Measurements from ENCODE around the gene DIAPH3. TPM values are rescaled to one million over a fixed set of nuclear protein-coding genes. Genes with fewer than 3 reads are reported as not detected.

Gene DIAPH3
- total and polyA plus RNA-seq, 4 donors: 4.0 to 7.5 (median 5.6) TPM

GRCh38 chr13:59715611-59716010, 448.1 kb downstream of the DIAPH3 start:
- Histone ChIP-seq H3K27ac (ENCODE audit: low read depth, low read length) (no peak overlapping the region), H3K4me1 (ENCODE audit: control insufficient read depth, insufficient read depth, low read length) (no peaks in the 10 kb centered on the region), H3K27me3 (ENCODE audit: control insufficient read depth, insufficient read depth, low read length) (no peaks in the 10 kb centered on the region), H3K36me3 (ENCODE audit: control insufficient read depth, insufficient read depth, low read length) (no peaks in the 10 kb centered on the region), H3K9me3 (ENCODE audit: control insufficient read depth, insufficient read depth, low read length) (no peaks in the 10 kb centered on the region), H3K4me3 (ENCODE audit: low read depth, low read length) (no peak overlapping the region)
- no peak for DNase-seq (ENCODE audit: low read depth in 4 of 6, low spot score in 6 of 6)
- WGBS (ENCODE audit: insufficient coverage): no CpG with 5 or more reads among the region's 1 CpG

GRCh38 chr13:59710996-59711701, 452.6 kb downstream of the DIAPH3 start:
- no peaks in the 10 kb centered on the region for H3K4me1 ChIP-seq (ENCODE audit: control insufficient read depth, insufficient read depth, low read length)
- no peak overlapping the region for H3K27ac ChIP-seq (ENCODE audit: low read depth, low read length)
- no peaks in the 10 kb centered on the region for H3K27me3 ChIP-seq (ENCODE audit: control insufficient read depth, insufficient read depth, low read length)
- H3K4me3 ChIP-seq (ENCODE audit: low read depth, low read length): no peak overlapping the region
- no CpG with 5 or more reads among the region's 4 CpGs for WGBS (ENCODE audit: insufficient coverage)
- H3K9me3 ChIP-seq (ENCODE audit: control insufficient read depth, insufficient read depth, low read length): no peaks in the 10 kb centered on the region
- DNase-seq (ENCODE audit: low read depth in 4 of 6, low spot score in 6 of 6): peak in 1 of 6 donors; percentile 5
- no peaks in the 10 kb centered on the region for H3K36me3 ChIP-seq (ENCODE audit: control insufficient read depth, insufficient read depth, low read length)

GRCh38 chr13:59710416-59710815, 453.3 kb downstream of the DIAPH3 start:
- H3K27ac ChIP-seq (ENCODE audit: low read depth, low read length): no peak overlapping the region
- H3K4me1 ChIP-seq (ENCODE audit: control insufficient read depth, insufficient read depth, low read length): no peaks in the 10 kb centered on the region
- no peak for DNase-seq (ENCODE audit: low read depth in 4 of 6, low spot score in 6 of 6)
- no peak overlapping the region for H3K4me3 ChIP-seq (ENCODE audit: low read depth, low read length)
- H3K36me3 ChIP-seq (ENCODE audit: control insufficient read depth, insufficient read depth, low read length): no peaks in the 10 kb centered on the region
- H3K9me3 ChIP-seq (ENCODE audit: control insufficient read depth, insufficient read depth, low read length): no peaks in the 10 kb centered on the region
- WGBS (ENCODE audit: insufficient coverage): no CpG with 5 or more reads among the region's 1 CpG
- no peaks in the 10 kb centered on the region for H3K27me3 ChIP-seq (ENCODE audit: control insufficient read depth, insufficient read depth, low read length)

- H3K9me3 ChIP-seq (ENCODE audit: control insufficient read depth, insufficient read depth, low read length): no peaks in the 10 kb centered on the region
- no peaks in the 10 kb centered on the region for H3K4me1 ChIP-seq (ENCODE audit: control insufficient read depth, insufficient read depth, low read length)
- H3K36me3 ChIP-seq (ENCODE audit: control insufficient read depth, insufficient read depth, low read length): no peaks in the 10 kb centered on the region
- no peak for DNase-seq (ENCODE audit: low read depth in 4 of 6, low spot score in 6 of 6)
- H3K27ac ChIP-seq (ENCODE audit: low read depth, low read length): no peak overlapping the region
- no peak overlapping the region for H3K4me3 ChIP-seq (ENCODE audit: low read depth, low read length)
- H3K27me3 ChIP-seq (ENCODE audit: control insufficient read depth, insufficient read depth, low read length): no peaks in the 10 kb centered on the region
- no CpG with 5 or more reads among the region's 8 CpGs for WGBS (ENCODE audit: insufficient coverage)
Measured at GRCh38 chr13:59706101-59706976, 457.4 kb downstream of the DIAPH3 start.

GRCh38 chr13:59702269-59702668, 461.5 kb downstream of the DIAPH3 start:
- Histone ChIP-seq H3K27me3 (ENCODE audit: control insufficient read depth, insufficient read depth, low read length) (no peaks in the 10 kb centered on the region), H3K4me1 (ENCODE audit: control insufficient read depth, insufficient read depth, low read length) (no peaks in the 10 kb centered on the region), H3K4me3 (ENCODE audit: low read depth, low read length) (no peak overlapping the region), H3K27ac (ENCODE audit: low read depth, low read length) (no peak overlapping the region), H3K9me3 (ENCODE audit: control insufficient read depth, insufficient read depth, low read length) (no peaks in the 10 kb centered on the region), H3K36me3 (ENCODE audit: control insufficient read depth, insufficient read depth, low read length) (no peaks in the 10 kb centered on the region)
- DNase-seq (ENCODE audit: low read depth in 4 of 6, low spot score in 6 of 6): no peak
- WGBS (ENCODE audit: insufficient coverage): no CpG with 5 or more reads among the region's 3 CpGs

- WGBS (ENCODE audit: insufficient coverage): 100% methylated on average over 1 of the region's 2 CpGs
- Histone ChIP-seq H3K4me3 (ENCODE audit: low read depth, low read length) (no peak overlapping the region), H3K4me1 (ENCODE audit: control insufficient read depth, insufficient read depth, low read length) (no peaks in the 10 kb centered on the region), H3K27me3 (ENCODE audit: control insufficient read depth, insufficient read depth, low read length) (no peaks in the 10 kb centered on the region), H3K9me3 (ENCODE audit: control insufficient read depth, insufficient read depth, low read length) (no peaks in the 10 kb centered on the region), H3K27ac (ENCODE audit: low read depth, low read length) (no peak overlapping the region), H3K36me3 (ENCODE audit: control insufficient read depth, insufficient read depth, low read length) (no peaks in the 10 kb centered on the region)
- DNase-seq (ENCODE audit: low read depth in 4 of 6, low spot score in 6 of 6): no peak
Measured at GRCh38 chr13:59701261-59701660, 462.5 kb downstream of the DIAPH3 start.

GRCh38 chr13:59700281-59700680, 463.4 kb downstream of the DIAPH3 start:
- Histone ChIP-seq H3K27ac (ENCODE audit: low read depth, low read length) (no peak overlapping the region), H3K4me1 (ENCODE audit: control insufficient read depth, insufficient read depth, low read length) (no peaks in the 10 kb centered on the region), H3K27me3 (ENCODE audit: control insufficient read depth, insufficient read depth, low read length) (no peaks in the 10 kb centered on the region), H3K4me3 (ENCODE audit: low read depth, low read length) (no peak overlapping the region), H3K9me3 (ENCODE audit: control insufficient read depth, insufficient read depth, low read length) (no peaks in the 10 kb centered on the region), H3K36me3 (ENCODE audit: control insufficient read depth, insufficient read depth, low read length) (no peaks in the 10 kb centered on the region)
- no peak for DNase-seq (ENCODE audit: low read depth in 4 of 6, low spot score in 6 of 6)
- WGBS (ENCODE audit: insufficient coverage): no CpG with 5 or more reads among the region's 2 CpGs

GRCh38 chr13:59696271-59696670, 467.5 kb downstream of the DIAPH3 start:
- H3K9me3 ChIP-seq (ENCODE audit: control insufficient read depth, insufficient read depth, low read length): no peaks in the 10 kb centered on the region
- no peaks in the 10 kb centered on the region for H3K27me3 ChIP-seq (ENCODE audit: control insufficient read depth, insufficient read depth, low read length)
- no peak overlapping the region for H3K4me3 ChIP-seq (ENCODE audit: low read depth, low read length)
- no CpG with 5 or more reads among the region's 1 CpG for WGBS (ENCODE audit: insufficient coverage)
- no peaks in the 10 kb centered on the region for H3K4me1 ChIP-seq (ENCODE audit: control insufficient read depth, insufficient read depth, low read length)
- H3K36me3 ChIP-seq (ENCODE audit: control insufficient read depth, insufficient read depth, low read length): no peaks in the 10 kb centered on the region
- peak in 1 of 6 donors; percentile 18 for DNase-seq (ENCODE audit: low read depth in 4 of 6, low spot score in 6 of 6)
- H3K27ac ChIP-seq (ENCODE audit: low read depth, low read length): no peak overlapping the region

GRCh38 chr13:59691501-59692066, 472.1 kb downstream of the DIAPH3 start:
- Histone ChIP-seq H3K27me3 (ENCODE audit: control insufficient read depth, insufficient read depth, low read length) (no peaks in the 10 kb centered on the region), H3K4me1 (ENCODE audit: control insufficient read depth, insufficient read depth, low read length) (no peaks in the 10 kb centered on the region), H3K4me3 (ENCODE audit: low read depth, low read length) (no peak overlapping the region), H3K36me3 (ENCODE audit: control insufficient read depth, insufficient read depth, low read length) (no peaks in the 10 kb centered on the region), H3K27ac (ENCODE audit: low read depth, low read length) (no peak overlapping the region), H3K9me3 (ENCODE audit: control insufficient read depth, insufficient read depth, low read length) (no peaks in the 10 kb centered on the region)
- DNase-seq (ENCODE audit: low read depth in 4 of 6, low spot score in 6 of 6): no peak
- WGBS (ENCODE audit: insufficient coverage): no CpG with 5 or more reads among the region's 1 CpG
